GM21528 (cell line): ENCODE results near the gene ZNF579.

Experiments used
- ATAC-seq: cut with Tn5 transposase; IDR thresholded peaks from one replicate; pipeline ENCODE4 v1.9.1; 2021; ENCODE audit warnings: mild to moderate bottlenecking, moderate library complexity; ENCODE audit not compliant: unreplicated experiment, low FRiP score

The ZNF579 gene, protein sequence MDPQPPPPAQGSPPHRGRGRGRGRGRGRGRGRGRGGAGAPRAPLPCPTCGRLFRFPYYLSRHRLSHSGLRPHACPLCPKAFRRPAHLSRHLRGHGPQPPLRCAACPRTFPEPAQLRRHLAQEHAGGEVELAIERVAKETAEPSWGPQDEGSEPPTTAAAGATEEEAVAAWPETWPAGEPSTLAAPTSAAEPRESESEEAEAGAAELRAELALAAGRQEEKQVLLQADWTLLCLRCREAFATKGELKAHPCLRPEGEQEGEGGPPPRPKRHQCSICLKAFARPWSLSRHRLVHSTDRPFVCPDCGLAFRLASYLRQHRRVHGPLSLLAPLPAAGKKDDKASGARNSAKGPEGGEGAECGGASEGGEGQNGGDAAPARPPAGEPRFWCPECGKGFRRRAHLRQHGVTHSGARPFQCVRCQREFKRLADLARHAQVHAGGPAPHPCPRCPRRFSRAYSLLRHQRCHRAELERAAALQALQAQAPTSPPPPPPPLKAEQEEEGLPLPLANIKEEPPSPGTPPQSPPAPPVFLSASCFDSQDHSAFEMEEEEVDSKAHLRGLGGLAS

DNA sequence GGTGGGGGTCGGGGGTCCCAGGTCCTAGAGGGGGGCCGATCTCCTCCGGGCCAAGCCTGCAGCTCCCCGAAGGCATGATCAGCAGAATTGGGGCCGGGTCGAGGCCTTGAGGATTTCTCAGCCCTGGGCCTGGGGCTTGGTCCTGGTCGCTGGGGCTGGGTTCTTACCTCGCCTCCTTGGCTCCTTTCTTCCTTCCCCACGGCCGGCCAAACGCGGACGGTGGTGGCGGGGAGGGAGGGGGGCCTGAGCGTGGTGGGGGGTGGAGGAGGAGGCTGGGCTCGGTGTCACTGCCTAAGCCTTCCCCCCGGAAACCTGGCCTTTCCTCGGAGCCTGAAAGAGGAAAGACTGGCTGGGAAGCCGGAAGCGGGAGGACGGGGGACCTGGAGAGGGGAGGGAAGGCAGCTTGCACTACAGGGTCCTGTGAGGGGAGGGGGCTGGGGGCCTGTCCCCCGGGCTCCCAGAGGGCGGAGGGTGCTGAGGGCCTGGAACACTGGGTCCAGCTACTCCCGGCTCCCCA lies at the start of gene ZNF579:
TSS of gene ZNF579 (minus strand) at position 221 of the 517 bp plus-strand sequence. CDS start 1,209 bp downstream, outside the sequence.
- ATAC-seq, result no peak

- ATAC-seq, result no peak
Observed at GRCh38 chr19:55626350-55626749, 45.7 kb upstream of the ZNF579 start.

GRCh38 chr19:55625004-55625326 lies 44.3 kb upstream of the ZNF579 start:
- ATAC-seq, result no peak

GRCh38 chr19:55624109-55625003 lies 43.7 kb upstream of the ZNF579 start, which contains the start of gene ZNF784:
Gene ZNF784, minus strand, starts transcription at chr19:55624566. Its CDS starts 5 bp downstream, at chr19:55624561.
- ATAC-seq, result peak; percentile 45

DNA sequence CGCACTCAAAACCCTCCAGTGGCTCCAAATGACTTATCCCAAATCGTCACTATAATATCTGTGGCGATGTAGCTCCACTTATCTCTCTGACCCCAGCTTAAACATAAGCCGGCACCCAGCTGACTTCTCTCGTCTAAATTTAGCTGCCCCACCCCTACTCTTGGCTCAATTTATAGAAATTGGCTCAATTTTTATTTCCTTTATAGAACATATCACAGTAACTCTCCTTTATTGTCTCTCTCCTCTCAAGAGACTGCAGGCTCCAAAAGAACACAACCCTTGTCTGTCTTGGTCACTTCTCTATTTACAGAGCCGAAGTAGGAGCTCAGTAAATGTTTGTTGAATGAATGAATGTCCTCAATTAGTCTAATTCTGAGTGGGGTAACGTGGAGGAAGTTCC lies 42.9 kb upstream of the ZNF579 start:
- ATAC-seq, result no peak

DNA sequence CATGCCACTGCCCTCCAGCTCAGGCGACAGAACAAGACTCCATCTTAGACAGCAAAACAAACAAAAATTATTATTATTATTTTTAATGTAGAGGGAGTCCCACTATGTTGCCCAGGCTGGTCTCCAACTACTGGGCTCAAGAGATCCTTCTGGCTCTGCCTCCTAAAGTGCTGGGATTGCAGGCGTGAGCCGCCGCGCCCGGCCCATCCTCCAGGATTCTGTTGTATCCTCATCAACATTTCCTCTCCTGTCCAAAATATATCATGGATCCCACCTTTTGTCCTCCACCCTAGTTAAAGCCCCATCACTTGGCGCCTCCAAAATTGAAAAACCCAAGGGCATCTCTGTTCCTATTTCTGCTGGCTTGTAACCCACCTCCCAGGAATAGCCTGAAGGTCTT lies 42.5 kb upstream of the ZNF579 start:
- no peak for ATAC-seq

DNA sequence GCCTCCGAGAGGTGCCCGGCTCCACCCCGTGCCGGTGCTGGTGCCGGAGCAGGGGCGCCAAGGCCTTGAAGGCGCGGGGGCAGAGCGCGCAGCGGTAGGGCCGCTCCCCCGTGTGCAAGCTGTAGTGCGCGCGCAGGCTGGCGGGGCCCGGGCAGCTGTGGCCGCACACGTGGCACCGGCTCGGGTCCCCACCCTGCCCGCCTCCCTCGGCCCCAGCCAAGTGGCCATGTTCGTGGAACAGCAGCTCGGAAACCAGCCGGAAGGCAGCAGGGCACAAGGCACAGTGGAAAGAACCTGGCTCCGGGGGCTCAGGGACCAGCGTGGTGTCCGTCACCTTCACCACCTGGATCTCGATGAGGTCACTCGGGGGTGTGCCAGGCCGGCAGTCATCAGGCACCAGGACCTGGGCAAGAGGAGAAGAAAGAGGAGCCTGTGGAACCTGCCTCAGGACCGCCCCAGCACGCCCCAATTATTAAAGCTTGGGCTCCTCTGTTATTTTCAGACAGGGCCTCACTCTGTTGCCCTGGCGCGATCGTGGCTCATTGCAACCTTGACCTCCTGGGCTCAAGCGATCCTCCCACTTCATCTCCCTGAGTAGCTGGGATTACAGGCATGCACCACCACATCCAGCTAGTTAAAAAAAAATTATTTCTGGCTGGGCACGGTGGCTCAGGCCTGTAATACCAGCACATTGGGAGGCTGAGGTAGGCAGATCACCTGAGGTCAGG lies 41.8 kb upstream of the ZNF579 start:
- no peak for ATAC-seq

DNA sequence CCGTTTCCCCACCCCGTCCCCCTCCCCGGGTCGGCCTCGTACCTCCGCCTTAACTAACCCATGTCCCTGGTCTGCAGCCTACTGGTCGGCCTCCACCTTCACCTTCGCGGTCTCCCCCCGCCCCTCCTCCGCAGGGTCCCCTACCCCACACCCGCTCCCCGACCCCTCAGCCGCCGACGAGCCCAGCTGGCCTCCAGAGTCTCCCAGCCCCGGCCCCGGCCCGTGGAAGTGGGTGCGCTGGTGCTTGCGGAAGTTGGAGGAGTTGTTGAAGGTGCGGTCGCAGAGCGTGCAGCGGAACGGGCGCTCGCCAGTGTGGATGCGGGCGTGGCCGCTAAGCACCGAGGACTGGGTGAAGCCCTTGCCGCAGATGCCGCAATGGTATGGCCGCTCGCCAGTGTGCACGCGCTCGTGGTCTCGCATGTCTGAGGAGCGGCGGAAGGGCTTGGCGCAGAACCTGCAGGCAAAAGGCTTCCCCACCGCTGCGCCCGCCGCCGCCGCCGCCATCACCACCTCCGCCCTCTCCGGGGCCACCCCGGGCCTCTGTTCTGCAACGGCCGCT lies 41.1 kb upstream of the ZNF579 start:
- no peak for ATAC-seq

DNA sequence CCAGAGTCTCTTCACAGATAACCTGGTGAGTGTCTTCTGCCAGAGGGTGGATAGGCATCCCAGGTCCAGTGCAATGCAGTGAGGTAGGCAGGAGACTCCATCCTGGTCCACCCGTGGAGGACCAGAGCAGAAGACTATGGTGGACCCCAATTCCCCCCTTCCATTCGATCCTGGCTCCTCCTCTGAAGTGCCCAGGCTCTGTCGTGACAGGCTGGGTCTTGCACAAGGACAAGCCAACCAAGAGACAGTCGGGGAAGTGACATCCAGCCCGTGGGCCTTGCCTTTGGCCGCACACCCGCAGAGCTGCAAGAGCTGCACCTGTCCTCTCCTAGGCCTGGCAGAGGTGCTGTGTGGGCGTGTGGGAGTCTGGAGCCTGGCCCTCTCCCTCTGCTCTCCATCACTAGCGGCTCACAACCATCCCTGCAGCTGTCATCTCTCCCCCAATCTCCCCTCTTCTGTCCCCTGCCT lies 40.6 kb upstream of the ZNF579 start:
- ATAC-seq, result no peak

DNA sequence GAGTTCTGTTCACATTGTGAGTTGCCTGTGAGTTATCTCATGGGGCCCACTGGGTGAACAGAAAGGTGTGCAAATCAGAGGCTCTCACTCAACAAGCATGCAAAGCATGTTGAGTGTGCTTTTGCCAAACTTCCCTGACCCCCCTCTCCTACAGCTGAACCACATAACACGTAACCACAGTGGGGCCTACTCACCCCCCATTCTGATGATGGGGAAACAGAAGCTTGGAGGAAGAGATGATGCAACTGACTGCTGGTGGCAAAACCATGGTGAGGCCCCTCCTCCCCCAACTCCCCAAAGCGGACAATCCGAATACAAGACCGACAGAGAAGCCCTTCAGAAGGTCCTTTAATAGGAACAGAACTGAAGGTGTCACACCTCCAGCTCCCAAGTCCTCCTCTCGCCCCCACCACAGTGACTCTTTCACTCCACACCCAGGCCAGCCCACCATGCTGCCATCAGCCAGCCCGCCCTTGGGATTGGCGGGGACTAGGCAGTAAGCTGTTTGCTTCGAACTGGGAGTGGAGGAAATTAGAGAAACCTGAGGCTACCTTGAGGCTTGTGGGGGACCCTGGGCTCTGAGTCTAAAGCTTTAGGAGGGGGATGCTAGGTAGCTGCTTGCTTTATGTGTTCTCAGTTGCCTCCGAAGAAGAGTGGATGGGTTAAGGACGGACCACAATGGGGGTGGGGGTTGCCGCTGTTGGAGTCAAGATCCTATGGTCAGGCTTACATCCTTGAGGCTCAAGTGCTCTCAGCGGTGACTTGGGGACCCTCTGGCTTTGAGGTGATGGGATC lies 40.0 kb upstream of the ZNF579 start:
- ATAC-seq, result no peak

- ATAC-seq, result no peak
Observed at GRCh38 chr19:55619286-55619685, 38.6 kb upstream of the ZNF579 start.

GRCh38 chr19:55618426-55618825 lies 37.8 kb upstream of the ZNF579 start:
- no peak for ATAC-seq

- ATAC-seq, result no peak
Observed at GRCh38 chr19:55617426-55617825, 36.8 kb upstream of the ZNF579 start.

GRCh38 chr19:55616395-55616875 lies 35.8 kb upstream of the ZNF579 start:
- no peak for ATAC-seq

GRCh38 chr19:55615543-55616394 lies 35.1 kb upstream of the ZNF579 start:
- ATAC-seq, result no peak

DNA sequence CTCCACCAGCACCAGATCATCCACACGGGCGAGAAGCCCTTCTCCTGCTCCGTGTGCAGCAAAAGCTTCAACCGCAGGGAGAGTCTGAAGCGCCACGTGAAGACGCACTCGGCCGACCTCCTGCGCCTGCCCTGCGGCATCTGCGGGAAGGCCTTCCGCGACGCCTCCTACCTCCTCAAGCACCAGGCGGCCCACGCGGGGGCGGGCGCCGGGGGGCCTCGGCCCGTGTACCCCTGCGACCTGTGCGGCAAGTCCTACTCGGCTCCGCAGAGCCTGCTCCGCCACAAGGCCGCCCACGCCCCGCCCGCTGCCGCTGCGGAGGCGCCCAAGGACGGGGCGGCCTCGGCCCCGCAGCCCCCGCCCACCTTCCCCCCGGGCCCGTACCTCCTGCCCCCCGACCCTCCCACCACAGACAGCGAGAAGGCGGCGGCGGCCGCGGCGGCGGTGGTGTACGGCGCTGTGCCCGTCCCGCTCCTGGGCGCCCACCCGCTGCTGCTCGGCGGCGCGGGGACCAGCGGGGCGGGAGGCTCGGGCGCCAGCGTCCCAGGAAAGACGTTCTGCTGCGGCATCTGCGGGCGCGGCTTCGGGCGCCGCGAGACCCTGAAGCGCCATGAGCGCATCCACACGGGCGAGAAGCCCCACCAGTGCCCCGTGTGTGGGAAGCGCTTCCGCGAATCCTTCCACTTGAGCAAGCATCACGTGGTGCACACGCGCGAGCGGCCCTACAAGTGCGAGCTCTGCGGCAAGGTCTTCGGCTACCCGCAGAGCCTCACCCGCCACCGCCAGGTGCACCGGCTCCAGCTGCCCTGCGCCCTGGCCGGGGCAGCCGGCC lies 34.3 kb upstream of the ZNF579 start:
- no peak for ATAC-seq
